Measurements from ENCODE around the gene CHD2.

GRCh38 chr15:92944946-92945521, 44.9 kb downstream of the CHD2 start:
- TF ChIP-seq CTCF (IDR thresholded peaks at IDR 0.05) (no peak), MAX (IDR thresholded peaks at IDR 0.05) (no peak), EP300 (IDR thresholded peaks at IDR 0.05) (no peak), RAD21 (conservative IDR thresholded peaks at IDR 0.05 in 1 of 2, IDR thresholded peaks at IDR 0.05 in 1 of 2) (no peak), ESRRA (IDR thresholded peaks at IDR 0.05; ENCODE audit: borderline replicate concordance, low read length) (no peak), ELK1 (IDR thresholded peaks at IDR 0.05; ENCODE audit: low read depth, low read length) (no peak), BCL3 (IDR thresholded peaks at IDR 0.05) (no peak), POLR2A (IDR thresholded peaks at IDR 0.05; ENCODE audit: low read length) (no peak), EHF (CRISPR knock-in tag; IDR thresholded peaks at IDR 0.05) (no peak), USF2 (IDR thresholded peaks at IDR 0.05) (no peak), MYC (IDR thresholded peaks at IDR 0.05; ENCODE audit: borderline replicate concordance, low read length) (no peak)

Measured in A549 (cell line).